HG02798 (cell line): ENCODE measurements around the gene PAFAH1B1.
"Not testable (repeated sequence)": the region's sequence is repeated elsewhere in the genome, so short reads cannot be mapped to it uniquely, and the experiment has no call there.

Experiments used
- ATAC-seq: cut with Tn5 transposase; IDR thresholded peaks from one replicate; pipeline ENCODE4 v1.9.1; 2021; ENCODE audit warnings: mild to moderate bottlenecking; ENCODE audit not compliant: unreplicated experiment, poor library complexity

PAFAH1B1 gene

DNA sequence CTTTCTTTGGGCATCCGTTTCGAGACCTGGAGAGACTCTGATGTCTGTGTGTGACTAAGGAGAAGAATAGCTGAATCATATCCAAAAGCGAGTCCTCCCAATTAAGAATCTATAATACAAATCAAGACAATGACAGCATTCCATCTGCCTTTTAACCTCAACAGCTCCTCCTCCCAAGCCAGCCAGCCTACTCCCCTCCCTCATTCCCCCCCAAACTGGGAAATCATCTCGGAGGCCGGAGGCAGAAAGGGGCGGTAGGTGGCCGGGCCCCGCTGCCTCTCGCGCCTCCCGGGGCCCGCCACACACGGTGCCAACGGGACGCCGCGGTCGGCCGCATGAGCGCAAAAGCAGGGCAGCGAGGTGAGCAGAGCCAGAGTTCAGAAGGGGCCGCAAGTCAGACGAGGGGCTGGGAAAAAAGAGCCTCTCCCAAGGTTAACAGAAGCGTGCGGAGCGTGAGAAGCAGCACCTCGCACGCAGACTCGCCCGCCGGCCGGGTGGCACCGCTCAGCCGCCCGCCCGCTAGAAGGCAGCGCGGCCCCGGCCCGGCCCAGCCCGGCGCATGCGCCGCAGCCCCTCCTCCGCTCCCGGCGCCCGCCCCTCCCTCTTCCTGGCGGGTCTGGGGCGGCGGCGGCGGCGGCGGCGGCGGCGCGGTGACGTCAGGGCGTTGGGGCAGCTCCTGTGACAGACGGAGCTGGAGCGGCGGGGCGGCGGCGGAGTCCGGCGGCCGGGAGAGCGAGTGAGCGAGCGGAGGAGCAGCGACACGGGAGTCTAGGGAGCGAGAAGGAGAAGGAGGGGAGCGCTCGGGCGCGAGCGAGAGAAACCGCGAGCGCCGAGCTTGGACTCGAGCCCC, at the start of gene PAFAH1B1:
TSS of gene PAFAH1B1 (plus strand) at position 684 of the 850 bp plus-strand sequence. CDS start 44,635 bp downstream, outside the sequence.
- ATAC-seq, result peak; percentile 86

DNA sequence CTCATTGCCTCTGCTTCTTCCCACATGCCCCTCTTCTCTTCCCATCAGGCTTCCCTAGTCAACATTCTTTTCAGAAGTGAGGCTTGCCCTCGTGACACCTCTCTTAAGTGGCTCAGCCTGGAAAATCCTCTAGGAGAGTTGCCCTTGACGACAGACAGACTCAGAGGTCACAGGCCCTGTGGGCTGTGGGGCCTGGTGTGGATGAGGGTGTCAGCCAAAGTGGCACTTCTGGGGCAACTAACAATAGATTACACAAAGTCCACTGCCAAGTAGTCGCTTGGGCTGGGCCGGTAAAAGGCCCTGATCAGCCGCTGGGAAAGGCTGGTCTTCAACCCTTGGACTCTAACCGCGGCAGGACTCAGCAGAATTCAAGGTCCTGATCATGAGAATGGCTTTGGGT, 48.1 kb upstream of the PAFAH1B1 start:
- no peak for ATAC-seq

DNA sequence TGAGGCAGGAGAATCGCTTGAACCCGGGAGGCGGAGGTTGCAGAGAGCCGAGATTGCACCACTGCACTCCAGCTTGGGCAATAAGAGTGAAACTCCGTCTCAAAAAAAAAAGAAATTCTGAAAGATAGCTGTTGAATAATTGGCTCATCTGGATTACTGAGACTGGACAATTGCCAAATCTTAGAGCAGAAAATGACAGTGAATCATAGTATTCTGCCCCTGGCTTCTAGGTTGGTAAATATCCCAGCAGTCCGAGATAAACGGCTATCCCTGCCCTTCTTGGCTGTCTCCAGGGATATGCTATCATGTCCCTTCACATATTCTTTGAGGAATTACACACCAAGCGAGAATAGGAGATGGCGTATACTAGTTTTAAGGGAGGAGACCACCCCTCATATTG, 46.3 kb upstream of the PAFAH1B1 start:
- ATAC-seq, result no peak

DNA sequence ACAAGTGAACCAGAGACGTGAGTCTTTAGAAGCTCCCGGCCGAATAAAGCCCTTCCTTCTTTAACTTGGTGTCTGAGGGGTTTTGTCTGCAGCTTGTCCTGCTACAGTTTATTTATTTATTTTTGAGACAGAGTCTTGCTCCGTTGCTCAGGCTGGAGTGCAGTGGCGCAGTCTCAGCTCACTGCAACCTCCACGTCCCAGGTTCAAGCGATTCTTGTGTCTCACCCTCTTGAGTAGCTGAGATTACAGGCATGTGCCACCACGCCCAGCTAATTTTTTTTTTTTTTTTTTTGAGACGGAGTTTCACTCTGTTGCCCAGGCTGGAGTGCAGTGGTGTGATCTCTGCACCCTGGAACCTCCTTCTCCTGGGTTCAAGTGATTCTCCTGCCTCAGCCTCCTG, 45.4 kb upstream of the PAFAH1B1 start:
- not testable (repeated sequence) for ATAC-seq

DNA sequence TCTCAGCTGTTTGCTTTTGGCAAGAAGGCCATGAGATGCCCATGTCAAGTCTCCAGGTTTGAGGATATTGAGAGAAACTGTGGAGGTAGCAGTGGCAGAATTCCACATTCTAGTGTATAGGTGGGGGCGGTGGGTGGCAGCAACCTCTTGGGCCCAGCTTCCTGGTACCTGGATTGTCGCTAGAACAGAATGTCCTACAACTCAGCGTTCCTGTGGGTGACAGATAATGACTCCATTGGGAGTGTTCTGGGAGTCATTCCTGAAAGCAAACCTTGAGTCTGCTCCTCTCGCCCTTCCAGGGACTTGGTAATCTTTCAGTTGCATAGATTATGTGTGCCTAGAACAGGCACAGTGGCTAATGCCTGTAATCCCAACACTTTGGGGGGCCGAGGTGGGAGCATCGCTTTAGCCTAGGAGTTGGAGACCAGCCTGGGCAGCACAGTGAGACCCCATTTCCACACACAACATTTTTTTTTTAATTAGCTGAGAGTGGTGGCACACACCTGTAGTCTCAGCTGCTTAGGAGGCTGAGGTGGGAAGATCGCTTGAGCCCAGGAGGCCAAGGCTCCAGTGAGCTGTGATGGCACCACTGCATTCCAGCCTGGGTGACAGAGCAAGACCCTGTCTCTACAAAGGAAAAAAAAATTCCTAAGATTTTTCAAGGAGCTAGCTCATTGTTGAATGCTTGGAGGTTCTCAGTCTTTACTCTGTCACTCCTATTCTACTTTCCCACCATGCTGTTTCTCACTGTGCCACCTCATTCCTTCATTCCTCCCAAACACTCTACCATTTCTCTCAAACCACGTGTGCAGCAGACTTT, 43.9 kb upstream of the PAFAH1B1 start:
- ATAC-seq, result no peak

DNA sequence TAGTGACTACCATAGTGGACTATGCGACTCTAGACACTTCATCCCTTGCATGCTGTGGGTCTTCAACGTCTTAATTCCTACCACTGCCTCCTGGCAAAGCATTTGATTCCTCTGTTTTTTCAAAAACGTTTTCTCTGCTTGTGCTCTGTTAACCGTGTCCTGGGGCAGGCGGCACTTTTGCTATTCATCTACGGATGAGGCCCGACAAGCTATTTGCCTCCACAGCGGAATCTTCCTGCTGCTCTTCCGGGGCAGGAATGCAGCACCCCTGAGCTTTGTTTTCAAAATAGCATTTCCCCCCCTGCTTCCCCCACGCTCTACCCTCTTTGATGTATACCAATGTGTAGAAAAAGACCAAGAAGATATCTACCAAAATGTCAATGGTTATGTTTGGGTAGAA, 42.0 kb upstream of the PAFAH1B1 start:
- ATAC-seq, result no peak

DNA sequence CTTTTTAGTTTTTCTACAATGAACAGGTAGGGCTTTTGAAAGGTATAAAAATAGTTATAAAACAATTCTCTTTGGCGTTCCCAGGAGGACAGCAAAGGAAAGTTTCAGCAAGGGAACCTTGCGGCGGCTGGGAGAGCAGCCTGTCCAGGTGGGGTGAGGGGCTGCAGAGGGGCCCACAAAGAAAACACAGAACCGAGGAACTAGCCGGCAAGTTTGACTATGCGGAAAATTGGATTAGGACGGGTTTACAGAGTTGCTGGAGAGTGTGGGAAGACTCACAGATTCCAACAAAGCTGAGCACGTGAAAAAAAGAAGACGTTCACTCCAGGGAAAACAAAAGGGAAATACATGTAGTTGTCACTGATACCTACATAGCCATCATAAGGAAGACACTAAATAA, 41.5 kb upstream of the PAFAH1B1 start:
- no peak for ATAC-seq

DNA sequence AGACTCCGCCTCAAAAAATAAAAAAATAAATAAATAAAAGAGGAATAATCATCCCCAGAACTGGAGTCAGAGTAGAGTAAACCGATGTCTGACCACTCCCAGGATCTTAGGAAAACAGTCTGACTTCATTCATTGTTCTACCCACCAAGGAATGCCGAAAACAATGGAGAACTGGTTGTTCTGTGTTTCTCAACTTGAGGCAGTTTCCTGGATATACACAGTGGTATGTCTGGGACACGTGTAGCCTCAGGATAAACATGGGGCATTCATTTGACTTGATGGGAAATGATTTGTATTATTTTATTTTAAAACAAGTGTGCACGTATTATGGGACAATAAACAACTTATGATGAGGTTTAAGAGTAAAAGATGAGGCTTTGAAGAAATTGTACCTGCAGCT, 32.8 kb upstream of the PAFAH1B1 start:
- no peak for ATAC-seq

DNA sequence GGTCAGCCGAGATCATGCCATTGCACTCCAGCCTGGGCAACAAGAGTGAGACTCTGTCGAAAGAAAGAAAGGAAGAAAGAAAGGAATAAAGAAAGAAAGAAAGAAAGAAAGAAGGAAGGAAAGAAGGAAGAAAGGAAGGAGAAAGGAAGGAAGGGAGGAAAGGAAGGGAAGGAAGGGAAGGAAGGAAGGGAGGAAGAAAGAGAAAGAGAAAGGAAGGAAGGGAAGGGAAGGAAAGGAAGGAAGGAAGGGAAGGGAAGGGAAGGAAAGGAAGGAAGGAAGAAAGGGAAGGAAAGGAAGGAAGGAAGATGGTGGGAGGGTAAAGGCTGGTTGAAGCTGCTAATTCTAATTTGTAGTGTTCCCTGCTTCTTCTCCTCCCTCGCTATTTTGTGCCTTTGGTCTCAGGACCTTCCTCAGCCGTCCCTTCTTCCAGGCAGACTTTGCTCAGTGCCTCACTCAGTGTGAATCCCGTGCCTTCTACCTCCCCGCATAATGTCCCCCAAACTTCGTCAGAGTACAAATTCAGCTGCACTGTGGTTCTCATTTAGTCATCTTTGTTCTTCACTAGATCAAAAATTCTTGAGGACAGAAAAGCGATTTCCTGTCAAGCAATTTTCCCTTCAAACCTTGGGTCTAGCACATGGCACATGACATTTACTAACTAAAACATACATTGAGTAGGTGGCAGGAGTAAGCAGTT, 31.1 kb upstream of the PAFAH1B1 start:
- no peak for ATAC-seq

DNA sequence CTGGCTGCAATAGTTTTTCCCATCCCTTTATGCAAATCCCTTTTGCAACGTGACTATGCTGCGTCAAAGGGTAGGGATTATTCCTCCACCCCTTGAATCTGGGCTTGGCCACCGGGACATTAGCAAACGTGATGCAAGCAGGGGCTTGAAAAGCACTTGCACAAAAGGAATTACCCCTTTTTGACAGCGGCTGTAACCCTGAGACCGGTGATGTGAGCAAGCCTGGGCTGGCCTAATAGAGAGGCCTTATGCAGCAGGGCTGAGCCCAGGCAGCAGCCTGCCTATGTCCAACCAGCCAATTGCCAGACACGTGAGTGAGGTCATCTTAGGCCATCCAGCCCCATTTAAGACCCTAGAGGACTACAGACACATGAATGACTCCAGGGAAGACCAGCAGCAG, 30.4 kb upstream of the PAFAH1B1 start:
- no peak for ATAC-seq

DNA sequence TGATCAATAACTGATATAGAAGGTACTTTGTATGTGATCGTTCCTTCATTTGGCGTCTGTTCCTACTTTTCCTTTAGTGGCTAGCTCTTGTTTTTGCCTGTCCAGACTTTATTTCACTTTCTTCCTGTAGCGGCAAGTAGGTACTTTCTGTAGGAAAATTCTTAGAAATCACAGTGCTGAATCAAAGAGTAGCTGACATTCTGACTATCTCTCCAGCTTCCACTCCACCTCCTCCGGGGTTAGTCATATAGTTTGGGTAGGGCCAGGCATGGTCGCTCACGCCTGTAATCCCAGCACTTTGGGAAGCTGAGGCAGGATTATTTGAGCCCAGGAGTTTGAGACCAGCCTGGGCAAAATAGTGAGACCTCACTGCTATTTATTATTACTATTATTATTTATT, 29.9 kb upstream of the PAFAH1B1 start:
- no peak for ATAC-seq

DNA sequence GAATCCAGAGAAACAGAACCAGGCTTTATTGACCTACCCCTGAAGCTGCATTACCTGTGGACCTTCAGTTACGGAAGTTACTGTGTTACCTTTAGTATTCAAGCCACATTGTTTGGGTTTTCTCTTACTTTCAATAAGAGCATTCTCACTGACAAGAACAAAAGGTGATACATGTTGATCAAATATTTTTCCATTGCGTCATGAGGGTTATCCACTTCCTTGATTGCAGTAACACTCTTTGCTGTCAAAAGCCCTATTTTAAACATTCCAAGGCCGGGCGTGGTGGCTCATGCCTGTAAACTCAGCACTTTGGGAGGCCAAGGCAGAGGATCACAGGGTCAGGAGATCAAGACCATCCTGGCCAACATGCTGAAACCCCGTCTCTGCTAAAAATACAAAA, 28.6 kb upstream of the PAFAH1B1 start:
- no peak for ATAC-seq

DNA sequence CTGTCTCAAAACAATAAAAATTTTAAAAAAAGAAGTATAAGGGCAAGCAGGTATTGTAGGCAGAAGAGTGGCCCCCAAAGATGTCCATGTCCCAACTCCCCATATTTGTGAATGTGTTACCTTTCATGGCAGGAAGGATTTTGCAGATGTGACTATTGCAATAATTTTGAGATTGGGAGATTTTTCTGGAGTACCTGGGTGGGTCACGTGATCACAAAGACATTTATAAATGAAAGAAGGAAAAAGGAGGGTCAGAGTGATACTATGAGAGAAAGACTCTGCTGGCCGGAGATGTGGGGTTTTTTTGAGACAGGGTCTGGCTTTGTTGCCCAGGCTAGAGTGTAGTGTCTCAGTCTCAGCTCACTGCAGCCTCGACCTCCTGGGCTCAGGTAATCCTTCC, 27.4 kb upstream of the PAFAH1B1 start:
- ATAC-seq, result no peak

DNA sequence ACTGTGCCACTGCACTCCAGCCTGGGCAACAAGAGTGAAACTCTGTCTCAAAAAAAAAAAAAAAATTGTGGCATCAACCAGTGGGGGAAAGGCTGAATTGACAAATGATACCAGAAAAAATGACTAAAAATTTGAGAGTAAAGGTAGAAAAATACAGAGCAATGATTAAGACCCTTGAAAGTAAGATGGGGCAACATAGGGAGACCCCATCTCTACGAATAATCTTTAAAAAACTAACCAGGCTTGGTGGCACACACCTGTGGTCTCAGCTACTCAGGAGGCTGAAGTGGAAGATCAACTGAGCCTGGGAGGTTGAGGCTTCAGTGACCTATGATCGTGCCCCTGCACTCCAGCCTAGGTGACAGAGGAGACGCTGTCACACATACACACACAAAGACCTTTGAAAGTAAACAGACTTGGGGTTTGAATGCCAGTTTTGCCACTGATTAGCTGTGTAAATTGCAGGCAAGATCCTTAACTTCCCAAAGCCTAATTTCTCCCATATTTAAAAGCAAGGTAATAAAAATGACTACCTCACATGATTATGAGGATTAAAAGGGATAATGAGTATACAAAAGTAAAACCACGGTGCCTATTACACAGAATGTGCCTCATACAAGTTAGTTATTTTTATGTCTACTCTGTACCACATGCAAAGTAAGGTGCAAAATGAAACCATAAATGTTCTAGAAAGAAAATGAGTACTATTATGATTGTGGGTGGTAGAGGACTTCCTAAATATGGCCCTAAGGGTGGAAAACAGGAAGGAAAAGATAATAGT, 21.7 kb upstream of the PAFAH1B1 start:
- peak; percentile 82 for ATAC-seq

DNA sequence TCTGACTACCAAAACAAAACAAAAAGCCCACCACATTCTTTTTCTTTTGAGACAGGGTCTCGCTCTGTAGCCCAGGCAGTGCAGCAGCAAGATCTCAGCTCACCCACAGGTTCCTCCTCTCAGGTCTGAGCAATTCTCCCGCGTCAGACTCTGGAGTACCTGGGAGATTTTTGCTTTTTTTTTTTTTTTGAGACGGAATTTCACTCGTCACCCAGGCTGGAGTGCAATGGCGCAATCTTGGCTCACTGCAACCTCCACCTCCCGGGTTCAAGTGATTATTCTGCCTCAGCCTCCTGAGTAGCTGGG, 21.2 kb upstream of the PAFAH1B1 start:
- not testable (repeated sequence) for ATAC-seq

DNA sequence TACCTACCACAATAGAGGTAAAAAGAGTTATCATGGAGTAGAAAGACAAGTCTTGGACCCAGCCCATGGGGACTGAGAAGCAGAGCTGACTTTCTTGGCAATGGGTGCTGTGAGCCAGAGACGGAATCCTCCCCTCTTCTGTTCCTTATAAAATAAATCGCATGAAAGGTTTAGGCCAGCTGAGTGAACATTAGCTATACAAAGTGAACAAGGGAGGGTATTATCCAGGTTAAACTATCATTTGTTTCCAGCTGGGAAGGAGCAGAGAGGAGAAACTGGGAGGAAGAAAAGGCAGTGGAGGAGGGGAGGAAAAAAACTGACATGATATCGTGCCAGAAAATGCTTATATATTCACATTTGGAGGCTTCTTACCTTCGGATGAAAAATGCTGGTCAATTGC, 13.3 kb upstream of the PAFAH1B1 start:
- no peak for ATAC-seq

DNA sequence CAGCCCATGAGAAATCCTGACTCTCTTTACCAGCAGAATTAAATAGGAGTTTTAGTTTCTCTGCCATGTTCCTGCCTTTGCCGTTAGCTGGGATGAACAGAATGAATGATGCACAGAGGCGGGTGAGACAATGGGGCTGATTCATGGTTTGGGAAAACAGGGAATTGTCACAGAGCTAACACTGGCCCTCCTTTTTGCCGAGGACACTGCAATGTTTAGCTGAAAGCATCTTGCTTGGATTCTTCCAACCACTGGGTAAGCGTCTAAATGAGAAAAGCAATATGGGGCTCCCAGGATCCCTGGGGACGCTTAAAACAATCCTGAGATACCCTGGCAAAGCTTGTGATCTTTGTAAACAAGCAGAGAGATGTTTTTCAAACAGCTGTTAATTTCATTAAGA, 12.8 kb upstream of the PAFAH1B1 start:
- no peak for ATAC-seq

DNA sequence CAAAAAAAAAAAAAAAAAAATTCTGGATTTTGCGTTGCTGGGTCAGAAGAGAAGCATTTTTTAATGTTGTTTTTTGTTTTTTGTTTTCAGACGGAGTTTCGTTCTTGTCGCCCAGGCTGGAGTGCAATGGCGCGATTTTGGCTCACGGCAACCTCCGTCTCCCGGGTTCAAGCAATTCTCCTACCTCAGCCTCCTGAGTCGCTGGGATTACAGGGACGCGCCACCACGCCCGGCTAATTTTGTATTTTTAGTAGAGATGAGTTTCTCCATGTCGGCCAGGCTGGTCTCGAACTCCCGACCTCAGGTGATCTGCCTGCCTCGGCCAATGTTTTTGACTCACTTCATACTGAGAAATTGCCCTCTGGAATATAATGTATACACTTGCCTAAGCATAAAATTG, 11.0 kb upstream of the PAFAH1B1 start:
- ATAC-seq, result no peak

DNA sequence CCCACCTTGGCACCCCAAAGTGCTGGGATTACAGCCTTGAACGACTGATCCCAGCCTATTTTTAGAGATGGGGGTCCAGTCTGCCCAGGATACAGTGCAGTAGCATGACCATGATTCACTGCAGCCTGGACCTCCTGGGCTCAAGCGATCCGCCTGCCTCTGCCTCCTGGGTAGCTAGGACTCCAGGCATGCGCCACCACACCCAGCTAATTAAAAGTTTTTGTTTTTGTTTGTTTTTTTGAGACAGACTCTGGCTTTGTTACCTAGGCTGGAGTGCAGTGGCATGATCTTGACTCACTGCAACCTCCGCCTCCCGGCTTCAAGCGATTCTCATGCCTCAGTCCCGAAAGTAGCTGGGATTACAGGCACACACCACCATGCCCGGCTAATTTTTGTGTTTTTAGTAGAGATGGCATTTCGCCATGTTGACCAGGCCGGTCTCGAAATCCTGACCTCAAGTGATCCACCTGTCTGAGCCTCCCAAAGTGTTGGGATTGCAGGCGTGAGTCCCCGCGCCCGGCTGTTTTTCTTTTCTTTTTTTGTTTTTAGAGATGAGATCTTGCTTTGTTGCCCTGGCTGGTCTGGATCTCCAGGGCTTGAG, 2.3 kb upstream of the PAFAH1B1 start:
- ATAC-seq, result no peak
